Renal cortical epithelial cell (primary cell): ENCODE data around the gene GDAP2. TPM values are rescaled to one million over a fixed set of nuclear protein-coding genes. Genes with fewer than 3 reads are reported as not detected.
"Not testable (repeated sequence)": the region's sequence is repeated elsewhere in the genome, so short reads cannot be mapped to it uniquely, and the experiment has no call there.

ENCODE experiments used
- DNase-seq: peaks from one replicate; pipeline ENCODE4 v3.0.0-alpha.2; 2011; ENCODE audit warnings: low read depth
- total RNA-seq: library from RNA; depleted of rRNA; stranded (reverse); fragments of >200 nt; gene quantifications from 2 replicates; pipeline ENCODE4 v1.2.3, GENCODE V29; 2014

Gene GDAP2
- total RNA-seq = 17.0 and 38.1 TPM in 2 replicates

DNA sequence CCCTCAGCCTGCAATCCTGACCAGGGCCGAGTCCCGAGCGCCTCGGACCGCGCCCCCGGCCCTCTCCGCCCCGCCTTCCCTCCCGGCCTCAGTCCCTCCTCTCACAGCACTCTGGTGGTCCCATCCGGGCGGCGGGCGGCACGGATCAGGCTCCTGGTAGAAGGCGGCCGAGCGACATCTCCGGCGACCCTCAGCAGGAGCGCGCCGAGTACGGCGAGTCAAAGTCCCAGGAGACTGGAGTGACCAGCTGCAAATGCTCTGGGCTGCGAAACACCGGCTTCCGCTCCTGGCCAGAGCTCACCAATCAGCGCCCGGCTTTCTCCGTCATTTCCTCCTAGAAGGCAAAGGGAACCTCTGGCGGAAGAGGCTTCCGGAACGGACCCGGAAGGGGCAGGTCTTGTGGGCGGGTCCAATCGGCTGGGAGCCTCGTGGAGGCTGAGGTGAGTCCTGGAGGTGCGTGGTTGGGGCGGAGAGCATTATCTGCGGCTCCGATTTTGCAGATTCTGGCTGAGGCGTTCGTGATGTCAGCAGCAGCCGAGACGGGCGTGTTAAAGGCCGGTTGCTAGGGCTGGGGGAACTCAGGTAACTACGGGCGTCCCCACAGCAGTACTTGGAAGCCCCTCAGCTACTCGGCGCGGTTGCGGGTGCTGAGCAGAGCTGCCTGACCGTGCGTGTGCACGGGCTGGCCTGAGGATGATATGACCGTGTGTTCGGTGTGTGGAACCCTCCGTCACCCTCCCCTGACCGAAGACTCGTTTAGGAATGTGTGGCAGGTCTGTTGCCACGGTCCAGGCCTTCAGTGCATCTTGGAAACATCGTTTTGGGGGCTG, at the start of gene GDAP2, which contains the start of gene WDR3:
GDAP2 (minus strand) TSS at position 279 of the 830 bp plus-strand sequence. CDS start 9,264 bp downstream, outside the sequence.
WDR3 (plus strand) TSS at position 397 of the 830 bp plus-strand sequence. CDS start 3,581 bp downstream, outside the sequence.
- peak; percentile 96 for DNase-seq

DNA sequence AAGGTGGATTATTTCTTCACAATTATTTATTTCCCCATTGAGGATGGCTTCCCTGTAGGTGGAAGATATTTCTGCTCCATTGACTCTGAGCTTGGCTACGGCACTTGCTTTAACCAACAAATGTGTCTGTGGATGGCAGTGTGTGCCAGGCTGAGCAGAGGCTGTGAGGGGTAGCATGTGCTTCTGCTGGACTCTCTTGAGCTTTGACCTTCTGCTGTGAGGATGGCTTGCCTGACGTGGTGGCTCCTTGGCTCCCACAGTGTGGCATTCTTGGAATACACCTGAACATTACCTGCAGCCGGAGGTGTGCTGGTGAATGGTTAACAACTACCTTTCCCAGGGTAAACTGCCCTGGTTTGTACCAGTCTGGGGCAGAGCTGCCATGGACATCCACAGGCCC, 47.0 kb upstream of the GDAP2 start:
- peak; percentile 19 for DNase-seq

GRCh38 chr1:117971777-117972176, 42.4 kb upstream of the GDAP2 start:
- no peak for DNase-seq

- peak; percentile 23 for DNase-seq
These were observed 40.8 kb upstream of the GDAP2 start for GRCh38 chr1:117970252-117970651.

- DNase-seq = peak; percentile 75
These were observed 38.5 kb upstream of the GDAP2 start for GRCh38 chr1:117967881-117968280.

GRCh38 chr1:117967477-117967876, 38.1 kb upstream of the GDAP2 start:
- DNase-seq = peak; percentile 25

GRCh38 chr1:117964290-117965038, 35.0 kb upstream of the GDAP2 start:
- no peak for DNase-seq

DNA sequence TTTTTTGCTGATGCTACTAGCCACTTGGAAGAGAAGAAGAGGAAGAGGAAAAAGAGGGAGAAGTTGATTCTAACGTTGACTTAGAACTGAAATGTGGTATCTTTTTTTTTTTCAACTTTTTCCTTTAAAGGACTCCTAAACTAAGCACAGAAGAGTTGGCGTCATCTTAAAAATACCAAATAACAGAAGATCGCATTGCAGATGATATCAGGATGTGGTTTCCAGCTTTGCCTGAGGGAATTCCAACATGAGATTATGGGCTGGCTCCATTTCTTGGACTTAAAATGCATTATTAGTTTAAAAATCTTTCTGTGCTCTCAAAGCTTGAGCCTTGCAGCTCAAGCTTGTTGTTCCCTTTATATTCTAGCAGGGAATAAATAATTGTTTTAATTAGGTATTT, 29.9 kb upstream of the GDAP2 start:
- DNase-seq = no peak

GRCh38 chr1:117952386-117952785, 23.0 kb upstream of the GDAP2 start:
- no peak for DNase-seq

DNA sequence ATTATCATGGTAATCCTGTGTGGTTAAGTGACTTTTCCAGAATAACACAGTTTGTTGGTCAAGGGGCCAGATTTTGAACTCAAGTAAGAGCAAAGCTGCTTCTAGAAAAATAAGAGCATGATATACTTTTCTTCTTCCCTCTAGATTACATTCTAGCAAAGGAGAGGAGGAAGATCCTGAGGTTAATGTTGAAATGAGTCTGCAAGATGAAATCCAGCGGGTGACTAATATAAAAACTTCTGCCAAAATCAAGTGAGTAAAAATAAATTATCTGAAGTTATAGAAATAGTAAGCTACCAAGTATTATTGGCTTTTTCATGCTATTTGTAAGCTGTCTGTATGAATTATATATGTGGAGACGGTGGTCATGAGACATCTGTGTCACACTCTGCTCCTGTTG, 12.9 kb upstream of the GDAP2 start:
- DNase-seq = no peak

DNA sequence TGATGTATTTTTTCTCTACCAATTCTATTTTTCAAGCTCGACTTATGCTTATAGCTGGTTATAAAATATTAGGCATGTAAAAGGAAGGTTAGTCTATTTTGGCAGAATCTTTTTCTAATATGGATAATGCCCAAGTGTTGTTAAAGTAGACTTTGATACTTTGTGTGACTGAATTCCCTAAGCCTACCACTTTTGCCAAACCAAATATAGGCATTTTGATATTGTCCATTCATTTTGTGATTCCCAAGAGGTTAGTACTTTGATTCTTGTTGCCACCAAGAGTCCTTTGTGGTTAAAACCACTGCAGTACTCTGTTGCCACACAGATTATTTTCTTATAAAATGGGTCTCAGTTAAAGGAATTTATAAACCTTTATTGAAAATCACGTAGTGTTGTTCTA, 4.3 kb upstream of the GDAP2 start:
- no peak for DNase-seq

GRCh38 chr1:117932576-117932975, 3.2 kb upstream of the GDAP2 start:
- DNase-seq = peak; percentile 26

DNA sequence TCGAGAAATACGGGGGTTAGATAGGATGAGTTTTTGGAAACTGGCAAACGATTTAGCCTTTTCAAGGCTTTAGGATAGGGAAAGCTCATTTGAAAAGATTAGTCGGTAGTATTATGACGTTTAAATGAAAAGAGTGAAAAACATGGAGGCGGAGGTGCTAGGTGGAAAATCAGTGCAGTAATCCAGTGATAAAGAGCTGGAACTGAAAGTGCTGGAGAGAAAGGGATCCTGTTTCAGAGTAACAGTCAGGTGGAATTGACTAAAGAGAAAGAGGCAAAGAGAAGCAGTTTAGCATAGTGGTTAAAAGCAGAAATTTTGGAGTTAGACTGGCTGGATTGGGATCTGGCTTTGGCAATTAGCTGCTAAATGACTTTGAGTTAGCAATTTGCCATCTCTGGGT, 1.1 kb upstream of the GDAP2 start:
- peak; percentile 23 for DNase-seq

DNA sequence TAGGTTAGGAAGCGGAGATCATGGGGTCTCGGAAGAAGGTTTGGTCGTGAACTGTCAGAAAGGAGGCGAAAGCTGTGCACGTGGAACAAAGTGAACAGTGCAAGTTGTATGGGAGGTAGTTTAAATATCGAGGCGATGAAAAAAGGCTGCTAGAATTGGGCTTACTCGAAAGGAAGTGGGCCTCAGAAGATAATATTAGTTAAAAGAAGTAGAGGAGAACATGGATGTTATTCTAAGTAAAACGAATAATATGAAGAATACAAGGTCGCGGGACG, 689 bp upstream of the GDAP2 start:
- peak; percentile 3 for DNase-seq

DNA sequence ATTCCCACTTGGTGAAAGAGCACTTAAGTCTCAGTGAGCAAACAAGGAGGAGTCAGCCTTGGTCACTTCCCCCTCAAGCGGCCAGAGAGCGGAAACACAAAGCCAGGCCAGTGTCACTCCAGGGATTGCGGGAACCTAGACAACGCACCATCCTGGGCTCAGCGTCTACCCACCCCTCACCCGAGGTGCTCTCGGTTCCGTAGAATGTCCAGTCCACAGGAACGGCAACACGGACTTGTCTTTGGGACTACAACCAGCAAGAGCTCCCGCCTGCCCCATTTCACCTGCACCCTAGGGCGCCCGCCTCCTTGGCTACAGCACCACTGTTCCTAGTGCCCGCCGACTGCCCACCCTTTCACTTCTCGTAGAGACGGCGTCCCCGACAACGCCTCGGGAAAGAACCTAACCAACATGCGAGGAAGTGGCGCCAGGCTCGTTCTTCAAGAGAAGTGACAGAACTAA, 509 bp downstream of the GDAP2 start:
- DNase-seq = peak; percentile 72

DNA sequence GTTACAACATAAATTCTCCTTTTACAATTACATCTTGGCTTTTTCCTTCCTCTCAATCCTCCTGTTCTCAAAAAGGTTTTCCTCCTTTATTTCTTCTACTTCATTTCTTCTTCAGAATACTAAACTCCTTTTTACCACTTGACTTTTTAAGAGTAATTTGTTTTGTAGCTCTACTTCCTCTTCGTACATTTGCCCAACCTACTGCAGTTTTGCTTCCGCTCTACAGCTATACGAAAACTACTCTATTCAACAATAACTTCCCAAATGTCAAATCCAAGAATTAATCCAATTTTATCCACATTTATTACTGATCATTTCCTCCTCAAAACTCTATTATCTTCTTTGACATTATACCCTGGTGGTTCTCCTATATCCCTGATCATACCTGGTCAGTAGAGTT, 3.4 kb downstream of the GDAP2 start:
- no peak for DNase-seq

GRCh38 chr1:117922717-117923116, 6.7 kb downstream of the GDAP2 start:
- not testable (repeated sequence) for DNase-seq

- DNase-seq = no peak
These were observed 7.4 kb downstream of the GDAP2 start for GRCh38 chr1:117921991-117922390.

DNA sequence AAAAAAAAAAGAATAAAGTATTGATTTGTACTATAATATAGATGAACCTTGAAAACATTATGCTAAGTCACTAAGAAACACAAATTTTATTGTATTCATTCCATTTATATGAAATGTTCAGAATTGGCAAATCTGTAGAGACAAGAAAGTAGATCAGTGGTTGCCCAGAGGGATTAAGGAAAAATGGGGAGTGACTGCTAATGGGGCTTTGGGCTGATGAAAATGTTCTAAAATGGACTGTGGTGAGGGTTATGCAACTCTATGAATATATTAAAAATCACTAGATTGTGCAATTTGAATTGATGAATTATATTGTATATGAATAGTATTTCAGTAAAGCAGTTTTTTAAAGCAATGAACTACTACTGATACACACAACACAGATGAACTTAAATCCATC, 10.0 kb downstream of the GDAP2 start:
- no peak for DNase-seq

DNA sequence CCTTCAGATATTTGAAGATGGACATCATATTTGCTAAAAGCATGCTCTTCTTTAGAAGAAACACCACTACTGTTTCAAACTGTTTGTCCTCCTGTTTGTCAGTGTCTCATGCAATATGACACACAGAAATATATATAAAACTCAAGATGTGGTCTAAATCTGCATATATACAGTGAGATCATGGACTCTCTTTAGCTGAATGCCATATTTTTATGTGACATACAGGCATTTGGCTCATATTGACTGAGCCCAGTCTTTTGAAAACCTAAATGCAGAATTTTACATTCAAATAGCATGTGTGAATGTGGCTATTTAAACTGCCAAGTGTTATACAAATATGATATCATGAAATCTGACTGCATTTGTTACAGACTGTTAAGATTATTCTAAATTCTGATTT, 18.4 kb downstream of the GDAP2 start:
- DNase-seq = no peak

DNA sequence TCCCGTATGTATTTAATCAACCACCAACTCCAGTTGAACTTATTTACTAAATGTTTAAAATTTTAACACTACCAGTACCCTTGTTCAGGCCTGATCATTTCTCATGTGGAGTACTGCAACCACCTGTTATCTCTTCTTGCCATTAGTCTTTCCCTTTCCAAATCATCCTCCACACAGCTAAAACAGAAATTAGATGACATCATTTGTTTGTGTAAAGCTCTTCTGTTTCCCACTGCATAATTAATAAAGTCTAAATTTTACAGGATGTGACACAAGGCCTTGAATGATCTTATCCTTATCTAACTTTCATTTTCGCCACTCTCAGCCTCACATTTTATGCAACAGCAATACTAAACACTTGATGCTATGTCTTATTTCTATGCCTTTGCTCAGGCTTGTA, 24.4 kb downstream of the GDAP2 start:
- no peak for DNase-seq

DNA sequence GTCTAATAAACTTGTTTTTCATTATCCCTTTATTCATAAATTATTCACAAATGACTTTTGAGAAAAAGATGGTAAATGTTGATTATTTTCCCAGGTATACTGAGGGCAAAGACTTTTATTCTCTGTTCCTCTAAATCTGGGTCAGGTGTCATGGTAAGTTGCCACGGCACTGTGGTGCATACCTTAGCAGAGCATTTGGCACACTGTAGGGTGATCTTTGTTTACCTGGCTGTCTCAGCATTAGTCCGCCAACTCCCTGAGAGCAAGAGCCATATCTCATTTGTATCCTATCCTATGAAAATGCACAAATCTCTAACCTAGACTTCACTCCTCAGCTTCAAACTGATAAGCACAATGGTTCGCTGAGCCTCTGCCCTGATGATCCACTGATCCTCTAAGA, 24.9 kb downstream of the GDAP2 start:
- DNase-seq = no peak

- DNase-seq = no peak
These were observed 26.5 kb downstream of the GDAP2 start for GRCh38 chr1:117902944-117903343.
